Measurements from ENCODE around the gene RAB1A. TPM values are rescaled to one million over a fixed set of nuclear protein-coding genes. Genes with fewer than 3 reads are reported as not detected.
A peak's percentile ranks its signal among the peaks of the same experiment; 100 is the strongest.

Gene RAB1A
- total RNA-seq, 1 donor from 2014 or later: 259 TPM

- Mint-ChIP-seq H3K27me3 (ENCODE audit: low read depth, unreplicated experiment) (peaks cover 7% of the 10 kb centered on the region), H3K4me3 (ENCODE audit: unreplicated experiment) (peak overlapping the region; percentile 83), H3K27ac (ENCODE audit: unreplicated experiment) (peak overlapping the region; percentile 34), H3K4me1 (ENCODE audit: low read depth, unreplicated experiment) (peaks cover 8% of the 10 kb centered on the region), H3K9me3 (ENCODE audit: unreplicated experiment) (peaks cover 4% of the 10 kb centered on the region), H3K36me3 (ENCODE audit: low read depth, unreplicated experiment) (peaks cover 3% of the 10 kb centered on the region)
- Histone ChIP-seq H4K20me1 (ENCODE audit: insufficient read depth, low read length) (peaks cover 43% of the 10 kb centered on the region), H3K27me3 (ENCODE audit: insufficient read depth, low read length) (no peaks in the 10 kb centered on the region), H3K27ac (ENCODE audit: low read depth, low read length) (no peak overlapping the region), H2AFZ (ENCODE audit: low read depth, low read length) (no peak overlapping the region), H3K9ac (ENCODE audit: low read length) (peak overlapping the region; percentile 80), H3K9me3 (ENCODE audit: insufficient read depth, low read depth, low read length) (no peaks in the 10 kb centered on the region), H3K36me3 (ENCODE audit: insufficient read depth, low read length) (no peaks in the 10 kb centered on the region), H3K4me2 (ENCODE audit: low read length) (peak overlapping the region; percentile 86), H3K79me2 (ENCODE audit: insufficient read depth, low read length) (peaks cover 33% of the 10 kb centered on the region), H3K4me1 (ENCODE audit: insufficient read depth, low read length) (peaks cover 9% of the 10 kb centered on the region), H3K4me3 (ENCODE audit: insufficient read depth, low read depth, low read length) (peak overlapping the region; percentile 79)
- peak; percentile 57 for DNase-seq (ENCODE audit: low read depth)
- no peak for FAIRE-seq
- TF ChIP-seq, protein P1, sequence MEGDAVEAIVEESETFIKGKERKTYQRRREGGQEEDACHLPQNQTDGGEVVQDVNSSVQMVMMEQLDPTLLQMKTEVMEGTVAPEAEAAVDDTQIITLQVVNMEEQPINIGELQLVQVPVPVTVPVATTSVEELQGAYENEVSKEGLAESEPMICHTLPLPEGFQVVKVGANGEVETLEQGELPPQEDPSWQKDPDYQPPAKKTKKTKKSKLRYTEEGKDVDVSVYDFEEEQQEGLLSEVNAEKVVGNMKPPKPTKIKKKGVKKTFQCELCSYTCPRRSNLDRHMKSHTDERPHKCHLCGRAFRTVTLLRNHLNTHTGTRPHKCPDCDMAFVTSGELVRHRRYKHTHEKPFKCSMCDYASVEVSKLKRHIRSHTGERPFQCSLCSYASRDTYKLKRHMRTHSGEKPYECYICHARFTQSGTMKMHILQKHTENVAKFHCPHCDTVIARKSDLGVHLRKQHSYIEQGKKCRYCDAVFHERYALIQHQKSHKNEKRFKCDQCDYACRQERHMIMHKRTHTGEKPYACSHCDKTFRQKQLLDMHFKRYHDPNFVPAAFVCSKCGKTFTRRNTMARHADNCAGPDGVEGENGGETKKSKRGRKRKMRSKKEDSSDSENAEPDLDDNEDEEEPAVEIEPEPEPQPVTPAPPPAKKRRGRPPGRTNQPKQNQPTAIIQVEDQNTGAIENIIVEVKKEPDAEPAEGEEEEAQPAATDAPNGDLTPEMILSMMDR (IDR thresholded peaks at IDR 0.05; ENCODE audit: insufficient read depth, low read depth, low read length): no peak
- no peak for TF ChIP-seq EZH2 (IDR thresholded peaks at IDR 0.05; ENCODE audit: insufficient read depth, low read length)
Measured at GRCh38 chr2:65057391-65058052, 72.4 kb downstream of the RAB1A start.

DNA sequence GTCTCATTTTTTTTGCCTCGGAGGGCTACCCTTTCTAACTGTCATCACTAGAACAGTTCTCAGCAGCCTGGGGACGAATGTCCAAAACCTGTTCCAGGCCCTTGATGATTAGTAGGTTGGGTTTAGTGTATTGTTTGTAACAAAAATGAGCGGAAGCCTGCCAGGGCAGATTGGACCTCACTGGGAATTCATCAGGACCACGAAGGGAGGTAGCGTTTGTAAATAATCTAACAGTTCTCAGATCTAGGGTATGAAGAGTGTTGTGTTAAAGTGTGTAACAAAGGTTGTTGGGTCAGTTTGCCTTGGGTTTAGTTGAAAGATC is 72.9 kb downstream of the RAB1A start:
- no peaks in the 10 kb centered on the region for H3K27me3 ChIP-seq (ENCODE audit: insufficient read depth, low read length)
- Mint-ChIP-seq H3K4me1 (ENCODE audit: low read depth, unreplicated experiment) (peaks cover 8% of the 10 kb centered on the region), H3K9me3 (ENCODE audit: unreplicated experiment) (peaks cover 4% of the 10 kb centered on the region), H3K27me3 (ENCODE audit: low read depth, unreplicated experiment) (peaks cover 7% of the 10 kb centered on the region), H3K36me3 (ENCODE audit: low read depth, unreplicated experiment) (peaks cover 2% of the 10 kb centered on the region), H3K4me3 (ENCODE audit: unreplicated experiment) (peak overlapping the region; percentile 83), H3K27ac (ENCODE audit: unreplicated experiment) (peak overlapping the region; percentile 34)
- peak overlapping the region; percentile 86 for H3K4me2 ChIP-seq (ENCODE audit: low read length)
- H3K36me3 ChIP-seq (ENCODE audit: insufficient read depth, low read length): no peaks in the 10 kb centered on the region
- peaks cover 40% of the 10 kb centered on the region for H4K20me1 ChIP-seq (ENCODE audit: insufficient read depth, low read length)
- peak overlapping the region; percentile 80 for H3K9ac ChIP-seq (ENCODE audit: low read length)
- peaks cover 30% of the 10 kb centered on the region for H3K79me2 ChIP-seq (ENCODE audit: insufficient read depth, low read length)
- peak overlapping the region; percentile 79 for H3K4me3 ChIP-seq (ENCODE audit: insufficient read depth, low read depth, low read length)
- FAIRE-seq (no peak), DNase-seq (ENCODE audit: low read depth) (no peak)
- H3K4me1 ChIP-seq (ENCODE audit: insufficient read depth, low read length): peaks cover 9% of the 10 kb centered on the region
- peak overlapping the region; percentile 62 for H3K27ac ChIP-seq (ENCODE audit: low read depth, low read length)
- TF ChIP-seq, protein P1 (IDR thresholded peaks at IDR 0.05; ENCODE audit: insufficient read depth, low read depth, low read length): no peak
- TF ChIP-seq EZH2 (IDR thresholded peaks at IDR 0.05; ENCODE audit: insufficient read depth, low read length): no peak
- H3K9me3 ChIP-seq (ENCODE audit: insufficient read depth, low read depth, low read length): no peaks in the 10 kb centered on the region
- H2AFZ ChIP-seq (ENCODE audit: low read depth, low read length): peak overlapping the region; percentile 80

All from astrocyte (in vitro differentiated cells and primary cell).